Measurements from ENCODE around the gene C17orf58.
"Not testable (repeated sequence)": the region's sequence is repeated elsewhere in the genome, so short reads cannot be mapped to it uniquely, and the experiment has no call there.

The C17orf58 gene

GRCh38 chr17:67996301-67997171, at the start of gene C17orf58:
Gene C17orf58 (minus strand): TSS chr17:67996469. CDS start chr17:67996198, 271 bp downstream.
- not testable (repeated sequence) for DNase-seq (ENCODE audit: low read depth)

GRCh38 chr17:68036304-68037147, 40.3 kb upstream of the C17orf58 start:
- no peak for DNase-seq (ENCODE audit: low read depth)

- peak; percentile 87 for DNase-seq (ENCODE audit: low read depth)
Observed at GRCh38 chr17:68035523-68036303, 39.4 kb upstream of the C17orf58 start, which contains the start of gene KPNA2. Gene KPNA2 (plus strand): TSS chr17:68035735. CDS start chr17:68037133, 1,398 bp downstream.

GRCh38 chr17:68035131-68035522, 38.9 kb upstream of the C17orf58 start:
- peak; percentile 86 for DNase-seq (ENCODE audit: low read depth)

- no peak for DNase-seq (ENCODE audit: low read depth)
Observed at GRCh38 chr17:68034452-68034776, 38.1 kb upstream of the C17orf58 start.

- no peak for DNase-seq (ENCODE audit: low read depth)
Observed at GRCh38 chr17:68033636-68034451, 37.6 kb upstream of the C17orf58 start.

- no peak for DNase-seq (ENCODE audit: low read depth)
Observed at GRCh38 chr17:68029512-68030215, 33.4 kb upstream of the C17orf58 start.

GRCh38 chr17:68022547-68022946, 26.3 kb upstream of the C17orf58 start:
- DNase-seq (ENCODE audit: low read depth), result not testable (repeated sequence)

- DNase-seq (ENCODE audit: low read depth), result no peak
Observed at GRCh38 chr17:68021963-68022362, 25.7 kb upstream of the C17orf58 start.

GRCh38 chr17:68020791-68021190, 24.5 kb upstream of the C17orf58 start:
- DNase-seq (ENCODE audit: low read depth), result not testable (repeated sequence)

GRCh38 chr17:68020409-68020756, 24.1 kb upstream of the C17orf58 start:
- no peak for DNase-seq (ENCODE audit: low read depth)

- DNase-seq (ENCODE audit: low read depth), result peak; percentile 95
Observed at GRCh38 chr17:68019675-68020408, 23.6 kb upstream of the C17orf58 start.

- no peak for DNase-seq (ENCODE audit: low read depth)
Observed at GRCh38 chr17:68019336-68019674, 23.0 kb upstream of the C17orf58 start.

- not testable (repeated sequence) for DNase-seq (ENCODE audit: low read depth)
Observed at GRCh38 chr17:68018493-68018892, 22.2 kb upstream of the C17orf58 start.

- DNase-seq (ENCODE audit: low read depth), result no peak
Observed at GRCh38 chr17:68016838-68017237, 20.6 kb upstream of the C17orf58 start.

- DNase-seq (ENCODE audit: low read depth), result no peak
Observed at GRCh38 chr17:68015081-68015723, 18.9 kb upstream of the C17orf58 start.

GRCh38 chr17:68013385-68013784, 17.1 kb upstream of the C17orf58 start:
- DNase-seq (ENCODE audit: low read depth), result no peak

GRCh38 chr17:68011199-68011665, 15.0 kb upstream of the C17orf58 start:
- DNase-seq (ENCODE audit: low read depth), result peak; percentile 22

GRCh38 chr17:68006797-68007196, 10.5 kb upstream of the C17orf58 start:
- DNase-seq (ENCODE audit: low read depth), result no peak
